ENCODE results near the gene EEPD1.

DNA sequence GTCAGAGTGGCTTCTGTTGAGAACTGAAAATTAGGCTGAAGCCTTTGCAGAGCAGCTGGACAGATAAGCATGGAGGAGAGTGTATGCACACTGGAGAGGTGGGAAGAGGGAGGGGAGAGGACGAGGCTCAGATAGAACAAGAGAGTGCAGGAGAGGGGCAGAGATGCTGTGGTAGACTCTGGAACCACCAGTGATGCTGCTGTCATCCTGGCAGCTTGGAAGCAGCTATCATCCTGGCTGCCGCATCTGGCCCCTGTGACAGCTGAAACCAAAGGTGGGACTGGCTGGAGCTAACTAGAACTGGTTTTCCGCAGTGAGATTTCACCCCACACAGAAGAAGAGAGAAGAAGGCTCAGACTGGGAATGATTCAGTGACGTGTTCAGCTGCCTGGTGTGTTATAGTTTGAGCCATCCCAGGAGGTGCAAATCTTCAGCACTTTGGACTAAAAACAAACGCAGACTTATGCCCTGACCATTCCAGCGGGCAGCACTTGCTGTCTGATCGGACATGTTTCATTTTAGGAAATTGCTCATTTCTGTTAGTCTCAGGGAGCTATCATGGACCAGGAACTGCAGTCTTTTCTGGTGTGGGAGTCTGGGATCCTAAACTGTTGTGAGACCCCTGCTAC is 38.4 kb downstream of the EEPD1 start:
- TF ChIP-seq TARDBP (IDR thresholded peaks at IDR 0.05) (no peak), SP1 (IDR thresholded peaks at IDR 0.05) (no peak), ARNT (IDR thresholded peaks at IDR 0.05) (no peak), ZNF384 (IDR thresholded peaks at IDR 0.05) (no peak), NFRKB (IDR thresholded peaks at IDR 0.05) (no peak)
- TF ChIP-seq, protein P1, sequence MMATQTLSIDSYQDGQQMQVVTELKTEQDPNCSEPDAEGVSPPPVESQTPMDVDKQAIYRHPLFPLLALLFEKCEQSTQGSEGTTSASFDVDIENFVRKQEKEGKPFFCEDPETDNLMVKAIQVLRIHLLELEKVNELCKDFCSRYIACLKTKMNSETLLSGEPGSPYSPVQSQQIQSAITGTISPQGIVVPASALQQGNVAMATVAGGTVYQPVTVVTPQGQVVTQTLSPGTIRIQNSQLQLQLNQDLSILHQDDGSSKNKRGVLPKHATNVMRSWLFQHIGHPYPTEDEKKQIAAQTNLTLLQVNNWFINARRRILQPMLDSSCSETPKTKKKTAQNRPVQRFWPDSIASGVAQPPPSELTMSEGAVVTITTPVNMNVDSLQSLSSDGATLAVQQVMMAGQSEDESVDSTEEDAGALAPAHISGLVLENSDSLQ (IDR thresholded peaks at IDR 0.05) = no peak

All from HEK293T (cell line).